ENCODE results near the gene FRMD3.
A peak's percentile ranks its signal among the peaks of the same experiment; 100 is the strongest.

FRMD3 gene

GRCh38 chr9:83538172-83538889 lies at the start of gene FRMD3:
Gene FRMD3, minus strand, starts transcription at chr9:83538401. Its CDS starts 170 bp downstream, at chr9:83538231.
- DNase-seq, result peak; percentile 90

GRCh38 chr9:83584995-83585394 lies 46.8 kb upstream of the FRMD3 start:
- DNase-seq, result no peak

- peak; percentile 51 for DNase-seq
Measured at GRCh38 chr9:83583151-83584014, 45.2 kb upstream of the FRMD3 start.

- DNase-seq, result no peak
Measured at GRCh38 chr9:83582029-83582428, 43.8 kb upstream of the FRMD3 start.

GRCh38 chr9:83574482-83574881 lies 36.3 kb upstream of the FRMD3 start:
- no peak for DNase-seq

- no peak for DNase-seq
Measured at GRCh38 chr9:83572524-83572923, 34.3 kb upstream of the FRMD3 start.

GRCh38 chr9:83570359-83570758 lies 32.2 kb upstream of the FRMD3 start:
- no peak for DNase-seq

- no peak for DNase-seq
Measured at GRCh38 chr9:83569326-83569725, 31.1 kb upstream of the FRMD3 start.

GRCh38 chr9:83563360-83563759 lies 25.2 kb upstream of the FRMD3 start:
- no peak for DNase-seq

GRCh38 chr9:83560169-83560826 lies 22.1 kb upstream of the FRMD3 start:
- DNase-seq, result no peak

GRCh38 chr9:83557771-83558170 lies 19.6 kb upstream of the FRMD3 start:
- DNase-seq, result no peak

GRCh38 chr9:83557317-83557716 lies 19.1 kb upstream of the FRMD3 start:
- DNase-seq, result no peak

- DNase-seq, result no peak
Measured at GRCh38 chr9:83554278-83554677, 16.1 kb upstream of the FRMD3 start.

GRCh38 chr9:83544002-83544698 lies 5.9 kb upstream of the FRMD3 start:
- DNase-seq, result peak; percentile 65

- no peak for DNase-seq
Measured at GRCh38 chr9:83538890-83539238, 663 bp upstream of the FRMD3 start.

- DNase-seq, result no peak
Measured at GRCh38 chr9:83537331-83538171, 650 bp downstream of the FRMD3 start.

- peak; percentile 45 for DNase-seq
Measured at GRCh38 chr9:83536332-83536731, 1.9 kb downstream of the FRMD3 start.

GRCh38 chr9:83535736-83536135 lies 2.5 kb downstream of the FRMD3 start:
- DNase-seq, result no peak

- no peak for DNase-seq
Measured at GRCh38 chr9:83533296-83533695, 4.9 kb downstream of the FRMD3 start.

GRCh38 chr9:83526901-83527300 lies 11.3 kb downstream of the FRMD3 start:
- DNase-seq, result no peak

GRCh38 chr9:83526211-83526610 lies 12.0 kb downstream of the FRMD3 start:
- no peak for DNase-seq

GRCh38 chr9:83523684-83524083 lies 14.5 kb downstream of the FRMD3 start:
- DNase-seq, result no peak
